ENCODE measurements around the gene VAV3.
"Not testable (repeated sequence)": the region's sequence is repeated elsewhere in the genome, so short reads cannot be mapped to it uniquely, and the experiment has no call there.

The VAV3 gene

DNA sequence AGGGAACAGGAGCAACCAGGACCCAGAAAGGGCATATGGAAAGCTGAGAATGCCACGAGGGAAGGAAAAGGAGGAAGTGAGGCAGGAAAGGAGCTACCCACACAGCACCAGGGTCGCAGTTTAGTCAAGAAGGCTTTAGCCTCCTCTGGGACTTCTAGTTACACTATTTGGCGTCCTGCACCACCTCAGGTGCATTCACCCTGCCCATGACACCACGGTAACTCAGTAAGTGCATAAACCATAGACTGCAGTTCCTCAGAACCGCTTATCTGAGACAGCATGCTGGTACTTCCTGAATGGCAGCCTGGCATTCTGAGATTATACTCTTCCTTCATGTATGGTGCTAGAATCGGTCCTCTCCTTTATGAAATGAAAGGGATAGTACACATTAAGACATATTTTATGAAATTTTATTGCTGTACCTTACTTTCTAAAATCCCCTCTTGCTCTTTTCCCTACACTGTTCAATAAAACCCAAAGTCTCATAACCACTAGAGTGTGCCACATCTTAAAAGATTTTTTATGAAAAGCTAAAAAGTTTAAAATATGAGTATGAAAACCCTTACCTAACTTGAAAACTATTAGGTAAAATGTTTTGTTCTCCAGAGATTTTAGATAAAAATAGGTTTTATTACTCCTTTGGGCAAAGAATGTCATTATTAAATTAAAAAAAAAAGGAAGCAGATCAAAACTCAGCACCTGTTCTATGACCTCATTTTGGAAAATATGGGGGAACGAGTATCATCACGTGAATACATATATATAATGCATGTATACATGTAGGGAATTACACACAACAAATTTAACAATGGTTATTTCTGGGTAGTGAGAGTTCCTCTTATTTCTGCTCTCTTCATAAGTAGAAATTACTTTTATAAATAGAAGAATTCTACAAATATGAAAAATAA is 67.3 kb downstream of the VAV3 start:
- TF ChIP-seq, protein P1, sequence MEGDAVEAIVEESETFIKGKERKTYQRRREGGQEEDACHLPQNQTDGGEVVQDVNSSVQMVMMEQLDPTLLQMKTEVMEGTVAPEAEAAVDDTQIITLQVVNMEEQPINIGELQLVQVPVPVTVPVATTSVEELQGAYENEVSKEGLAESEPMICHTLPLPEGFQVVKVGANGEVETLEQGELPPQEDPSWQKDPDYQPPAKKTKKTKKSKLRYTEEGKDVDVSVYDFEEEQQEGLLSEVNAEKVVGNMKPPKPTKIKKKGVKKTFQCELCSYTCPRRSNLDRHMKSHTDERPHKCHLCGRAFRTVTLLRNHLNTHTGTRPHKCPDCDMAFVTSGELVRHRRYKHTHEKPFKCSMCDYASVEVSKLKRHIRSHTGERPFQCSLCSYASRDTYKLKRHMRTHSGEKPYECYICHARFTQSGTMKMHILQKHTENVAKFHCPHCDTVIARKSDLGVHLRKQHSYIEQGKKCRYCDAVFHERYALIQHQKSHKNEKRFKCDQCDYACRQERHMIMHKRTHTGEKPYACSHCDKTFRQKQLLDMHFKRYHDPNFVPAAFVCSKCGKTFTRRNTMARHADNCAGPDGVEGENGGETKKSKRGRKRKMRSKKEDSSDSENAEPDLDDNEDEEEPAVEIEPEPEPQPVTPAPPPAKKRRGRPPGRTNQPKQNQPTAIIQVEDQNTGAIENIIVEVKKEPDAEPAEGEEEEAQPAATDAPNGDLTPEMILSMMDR (conservative IDR thresholded peaks at IDR 0.05; ENCODE audit: control insufficient read depth, insufficient read depth, low read depth, low read length) = no peak
- DNase-seq (ENCODE audit: low read depth) = no peak
- H3K4me3 ChIP-seq (ENCODE audit: control insufficient read depth, low read depth, low read length) = no peak overlapping the region

DNA sequence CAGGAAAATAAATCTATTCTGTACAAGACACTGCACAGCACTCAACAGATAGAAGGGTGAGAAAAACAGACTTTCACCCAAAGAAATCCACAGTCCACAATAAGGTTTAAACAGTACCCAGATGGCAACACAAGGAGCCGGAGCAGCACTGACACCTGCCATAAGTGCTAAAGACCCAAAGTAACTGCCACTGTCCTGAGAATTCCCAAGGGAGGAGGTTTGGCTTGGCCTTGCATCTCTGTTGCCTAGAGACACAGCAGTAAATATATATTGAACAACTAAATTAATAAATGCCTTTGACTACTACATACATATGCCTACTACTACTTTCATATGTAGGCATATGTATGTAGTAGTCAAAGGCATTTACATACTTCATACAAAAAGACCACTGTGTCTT is 68.0 kb downstream of the VAV3 start:
- no peak for DNase-seq (ENCODE audit: low read depth)
- H3K4me3 ChIP-seq (ENCODE audit: control insufficient read depth, low read depth, low read length) = no peak overlapping the region
- TF ChIP-seq, protein P1 (conservative IDR thresholded peaks at IDR 0.05; ENCODE audit: control insufficient read depth, insufficient read depth, low read depth, low read length) = no peak

DNA sequence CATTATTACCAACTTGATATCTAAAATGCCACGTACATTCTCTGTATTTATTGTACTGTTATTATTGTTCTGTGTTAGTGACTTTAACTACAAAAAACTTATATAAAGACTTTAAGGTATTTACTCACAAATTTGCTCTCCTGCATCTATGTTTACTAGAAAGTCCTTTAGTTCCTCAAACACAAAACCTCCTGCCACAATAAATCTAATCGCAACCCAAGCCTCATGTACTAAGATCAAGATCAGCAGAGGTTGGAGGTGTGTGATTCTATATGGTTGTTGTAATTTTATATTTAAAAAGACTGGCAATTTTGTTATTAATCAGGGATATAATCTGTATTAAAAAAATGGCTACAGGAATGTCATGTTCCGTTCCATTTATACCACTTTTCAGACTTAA is 68.6 kb downstream of the VAV3 start:
- TF ChIP-seq, protein P1 (conservative IDR thresholded peaks at IDR 0.05; ENCODE audit: control insufficient read depth, insufficient read depth, low read depth, low read length) = no peak
- H3K4me3 ChIP-seq (ENCODE audit: control insufficient read depth, low read depth, low read length) = no peak overlapping the region
- no peak for DNase-seq (ENCODE audit: low read depth)

DNA sequence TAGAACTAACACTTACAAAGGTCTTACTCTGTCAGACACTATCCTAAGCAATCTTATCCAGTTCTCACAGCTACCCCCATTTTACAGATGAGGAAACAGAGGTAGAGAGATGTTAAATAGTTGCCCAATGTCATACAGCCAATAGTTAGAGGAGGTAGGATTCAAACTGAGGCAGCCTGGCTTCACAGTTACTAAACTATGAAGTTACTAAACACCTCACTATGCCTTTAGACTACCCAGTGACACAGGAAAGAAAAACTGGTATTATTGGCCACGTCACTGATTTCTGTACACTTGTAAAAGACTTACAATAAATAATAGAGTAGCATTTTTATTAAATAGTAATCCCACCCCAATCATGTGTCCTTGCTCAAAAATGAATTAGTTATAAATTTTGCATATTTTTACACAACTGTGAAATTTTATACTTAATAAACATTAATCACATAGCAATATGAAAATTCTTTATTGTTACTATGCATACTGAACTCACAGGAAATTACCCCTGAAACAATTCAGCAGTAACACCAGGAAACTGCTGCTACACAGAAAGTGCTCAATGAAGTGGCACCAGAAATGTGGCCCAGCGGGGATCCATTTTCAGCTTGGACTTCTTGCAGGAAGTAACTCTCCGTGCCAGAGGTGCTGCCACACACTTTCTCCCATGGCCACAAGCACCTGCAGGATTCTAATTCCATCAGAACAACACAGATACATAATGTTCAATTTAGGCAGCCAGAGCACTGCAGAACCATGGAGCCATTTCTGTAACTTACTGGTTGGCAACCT is 69.4 kb downstream of the VAV3 start:
- no peak for DNase-seq (ENCODE audit: low read depth)
- no peak overlapping the region for H3K4me3 ChIP-seq (ENCODE audit: control insufficient read depth, low read depth, low read length)
- TF ChIP-seq, protein P1 (conservative IDR thresholded peaks at IDR 0.05; ENCODE audit: control insufficient read depth, insufficient read depth, low read depth, low read length) = no peak

DNA sequence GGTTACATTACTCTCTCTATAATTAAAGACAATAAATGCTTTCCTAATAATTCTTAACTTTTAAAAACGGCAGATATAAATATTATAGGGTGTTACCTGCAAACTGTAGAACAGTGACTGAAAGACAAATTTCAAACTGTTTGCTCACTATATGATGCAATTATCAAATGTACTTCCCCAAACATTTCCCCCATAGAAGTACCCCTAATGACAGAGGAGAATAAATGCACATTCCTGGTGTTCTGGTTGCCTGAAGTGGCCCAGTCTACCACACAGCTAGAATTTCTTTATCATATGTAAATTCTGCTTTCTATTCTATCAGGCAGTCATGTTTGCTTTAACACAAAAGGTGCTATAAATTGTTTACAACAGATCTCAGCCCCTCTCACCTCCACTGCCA is 70.4 kb downstream of the VAV3 start:
- DNase-seq (ENCODE audit: low read depth) = no peak
- H3K4me3 ChIP-seq (ENCODE audit: control insufficient read depth, low read depth, low read length) = no peak overlapping the region
- TF ChIP-seq, protein P1 (conservative IDR thresholded peaks at IDR 0.05; ENCODE audit: control insufficient read depth, insufficient read depth, low read depth, low read length) = no peak

DNA sequence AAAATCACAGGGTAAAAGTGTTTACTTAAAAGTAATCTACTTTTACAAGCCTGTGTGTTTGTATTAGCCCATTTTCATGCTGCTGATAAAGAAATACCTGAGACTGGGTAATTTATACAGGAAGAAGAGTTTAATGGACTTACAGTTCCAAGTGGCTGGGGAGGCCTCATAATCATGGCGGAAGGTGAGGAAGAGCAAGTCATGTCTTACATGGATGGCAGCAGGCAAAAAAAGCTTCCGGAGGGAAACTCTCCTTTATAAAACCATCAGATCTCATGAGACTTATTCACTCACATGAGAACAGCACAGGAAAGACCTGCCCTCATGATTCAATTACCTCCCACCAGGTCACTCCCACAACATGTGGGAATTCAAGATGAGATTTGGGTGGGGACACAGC is 71.6 kb downstream of the VAV3 start:
- H3K4me3 ChIP-seq (ENCODE audit: control insufficient read depth, low read depth, low read length); DNase-seq (ENCODE audit: low read depth): not testable (repeated sequence)

DNA sequence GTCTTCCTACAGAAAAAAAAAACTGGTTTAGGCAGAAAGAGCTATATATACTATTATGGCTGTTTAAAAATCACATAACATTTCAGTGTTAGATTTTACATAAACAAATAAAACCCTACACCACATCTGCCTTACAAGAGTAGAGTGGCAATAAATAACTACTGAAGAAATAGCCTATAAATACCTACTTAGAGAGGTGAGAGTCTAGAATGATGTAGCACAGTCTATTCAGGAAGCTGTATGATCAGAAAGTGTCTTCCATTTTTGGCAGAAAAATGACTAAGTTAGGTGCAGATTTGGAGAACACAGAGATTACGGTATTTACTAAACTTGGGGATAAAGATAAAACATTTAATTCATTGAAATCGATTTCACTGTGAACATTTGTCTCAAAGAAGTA is 75.5 kb downstream of the VAV3 start:
- no peak for DNase-seq (ENCODE audit: low read depth)
- no peak overlapping the region for H3K4me3 ChIP-seq (ENCODE audit: control insufficient read depth, low read depth, low read length)
- TF ChIP-seq, protein P1 (conservative IDR thresholded peaks at IDR 0.05; ENCODE audit: control insufficient read depth, insufficient read depth, low read depth, low read length) = no peak
